Neural cell (in vitro differentiated cells): ENCODE results near the gene SLC23A1. TPM values are rescaled to one million over a fixed set of nuclear protein-coding genes. Genes with fewer than 3 reads are reported as not detected.

Source experiments
- H2AFZ ChIP-seq: fragments of 200-600, 300-800 bp; sonication (generic), shearing (Covaris generic); 2 replicates; pipeline ENCODE4 v1.6.0; 2014; ENCODE audit warnings: low read depth, mild to moderate bottlenecking, antibody characterized with exemption, low read length, moderate library complexity
- H3F3A ChIP-seq: fragments of 200-600 bp; shearing (Covaris generic); 2 replicates; pipeline ENCODE4 v1.6.1; 2016; ENCODE audit warnings: mild to moderate bottlenecking, moderate library complexity, mixed read lengths, antibody characterized with exemption, low read length; ENCODE audit not compliant: insufficient read depth, poor library complexity, severe bottlenecking
- H3K27ac ChIP-seq: fragments of 200-600, 300-800 bp; sonication (generic), shearing (Covaris generic); 2 replicates; pipeline ENCODE4 v1.5.1; 2014; ENCODE audit warnings: mild to moderate bottlenecking, low read length, moderate library complexity
- H3K27me3 ChIP-seq: fragments of 300-800, 200-600 bp; sonication (generic), shearing (Covaris generic); 2 replicates; pipeline ENCODE4 v1.6.0; 2014; ENCODE audit warnings: mild to moderate bottlenecking, low read depth, low read length, moderate library complexity; ENCODE audit not compliant: insufficient read depth
- H3K36me3 ChIP-seq: fragments of 300-800, 200-600 bp; sonication (generic), shearing (Covaris generic); 2 replicates; pipeline ENCODE4 v1.5.1; 2014; ENCODE audit warnings: mild to moderate bottlenecking, antibody characterized with exemption, low read length, moderate library complexity; ENCODE audit not compliant: insufficient read depth
- H3K4me2 ChIP-seq: fragments of 300-800, 200-600 bp; sonication (generic), shearing (Covaris generic); 2 replicates; pipeline ENCODE4 v1.6.0; 2014; ENCODE audit warnings: mild to moderate bottlenecking, low read length
- H3K4me3 ChIP-seq: fragments of 300-800, 200-600 bp; sonication (generic), shearing (Covaris generic); 2 replicates; pipeline ENCODE4 v1.5.1; 2014; ENCODE audit warnings: mild to moderate bottlenecking, low read length, moderate library complexity
- H3K79me2 ChIP-seq: fragments of 200-600 bp; shearing (Covaris generic); replicated peaks from 2 replicates; pipeline ENCODE4 v1.6.0; 2014; ENCODE audit warnings: mild to moderate bottlenecking, low read length, moderate library complexity; ENCODE audit not compliant: insufficient read depth
- H3K9ac ChIP-seq: fragments of 300-800, 200-600 bp; sonication (generic), shearing (Covaris generic); 2 replicates; pipeline ENCODE4 v1.6.1; 2016; ENCODE audit warnings: mild to moderate bottlenecking, low read length, mixed read lengths
- H3K9me2 ChIP-seq: fragments of 200-600 bp; shearing (Covaris generic); 2 replicates; pipeline ENCODE4 v1.6.1; 2016; ENCODE audit warnings: mild to moderate bottlenecking, low read length, mixed read lengths; ENCODE audit not compliant: insufficient read depth
- H3K9me3 ChIP-seq: fragments of 200-600, 300-800 bp; sonication (generic), shearing (Covaris generic); 2 replicates; pipeline ENCODE4 v1.6.1; 2016; ENCODE audit warnings: mild to moderate bottlenecking, mixed run types, low read length, moderate library complexity, mixed read lengths
- H4K20me1 ChIP-seq: fragments of 200-600 bp; shearing (Covaris generic); 2 replicates; pipeline ENCODE4 v1.6.1; 2016; ENCODE audit warnings: mild to moderate bottlenecking, mixed run types; ENCODE audit not compliant: insufficient read depth
- EP300 ChIP-seq: fragments of 450-650 bp; conservative IDR thresholded peaks from 2 replicates; pipeline ENCODE4 v1.6.1; 2014; ENCODE audit warnings: antibody characterized with exemption, mild to moderate bottlenecking, moderate library complexity; ENCODE audit not compliant: poor library complexity, severe bottlenecking
- EZH2 ChIP-seq: fragments of 200-600, 300-800 bp; shearing (Covaris generic), sonication (generic); IDR thresholded peaks from 2 replicates; pipeline ENCODE4 v1.6.1; 2014; ENCODE audit warnings: antibody characterized with exemption, low read length, borderline replicate concordance, mild to moderate bottlenecking; ENCODE audit not compliant: insufficient read depth, poor library complexity, severe bottlenecking
- MXI1 ChIP-seq: fragments of 450-650 bp; conservative IDR thresholded peaks from 2 replicates; pipeline ENCODE4 v1.6.1; 2014; ENCODE audit warnings: antibody characterized with exemption, mild to moderate bottlenecking; ENCODE audit not compliant: poor library complexity, severe bottlenecking
- POLR2AphosphoS5 ChIP-seq: IDR thresholded peaks from 2 replicates; pipeline ENCODE4 v1.6.1; 2012
- RAD21 ChIP-seq: fragments of 450-650 bp; conservative IDR thresholded peaks from 2 replicates; pipeline ENCODE4 v1.6.1; 2014; ENCODE audit warnings: antibody characterized with exemption, mild to moderate bottlenecking, moderate library complexity
- SMC3 ChIP-seq: fragments of 450-650 bp; conservative IDR thresholded peaks from 2 replicates; pipeline ENCODE4 v1.6.1; 2014; ENCODE audit warnings: antibody characterized with exemption, mild to moderate bottlenecking, moderate library complexity; ENCODE audit not compliant: poor library complexity
- TAF1 ChIP-seq: IDR thresholded peaks from 2 replicates; pipeline ENCODE4 v1.6.1; 2012; ENCODE audit warnings: low read depth
- polyA plus RNA-seq: library from polyadenylated mRNA; depleted of rRNA; stranded (reverse); fragments of >200 nt; gene quantifications from 2 replicates; pipeline ENCODE4 v1.2.3, GENCODE V29; 2014
- TF ChIP-seq, protein P1 (sequence below): IDR thresholded peaks from 2 replicates; pipeline ENCODE4 v1.6.1; 2012; ENCODE audit warnings: borderline replicate concordance
- TF ChIP-seq, protein P2 (sequence below): fragments of 450-650 bp; IDR thresholded peaks from 2 replicates; pipeline ENCODE4 v1.5.1; 2014; ENCODE audit warnings: antibody characterized with exemption, mild to moderate bottlenecking, moderate library complexity; ENCODE audit not compliant: poor library complexity, severe bottlenecking

SLC23A1 gene
- polyA plus RNA-seq, 1 donor from 2014 or later = not detected

- TF ChIP-seq POLR2AphosphoS5 (no peak), EZH2 (peak; percentile 54)
- Histone ChIP-seq H3K9me3 (no peaks in the 10 kb centered on the region), H3K27ac (no peak overlapping the region), H3K79me2 (no peaks in the 10 kb centered on the region), H2AFZ (no peak overlapping the region), H3K4me2 (no peak overlapping the region), H3K27me3 (peaks cover 50% of the 10 kb centered on the region), H3K9me2 (no peaks in the 10 kb centered on the region), H3K4me3 (no peak overlapping the region), H3K9ac (no peak overlapping the region), H3F3A (no peaks in the 10 kb centered on the region), H3K36me3 (no peaks in the 10 kb centered on the region), H4K20me1 (no peaks in the 10 kb centered on the region)
Observed at GRCh38 chr5:139391570-139392323, 8.7 kb upstream of the SLC23A1 start.

DNA sequence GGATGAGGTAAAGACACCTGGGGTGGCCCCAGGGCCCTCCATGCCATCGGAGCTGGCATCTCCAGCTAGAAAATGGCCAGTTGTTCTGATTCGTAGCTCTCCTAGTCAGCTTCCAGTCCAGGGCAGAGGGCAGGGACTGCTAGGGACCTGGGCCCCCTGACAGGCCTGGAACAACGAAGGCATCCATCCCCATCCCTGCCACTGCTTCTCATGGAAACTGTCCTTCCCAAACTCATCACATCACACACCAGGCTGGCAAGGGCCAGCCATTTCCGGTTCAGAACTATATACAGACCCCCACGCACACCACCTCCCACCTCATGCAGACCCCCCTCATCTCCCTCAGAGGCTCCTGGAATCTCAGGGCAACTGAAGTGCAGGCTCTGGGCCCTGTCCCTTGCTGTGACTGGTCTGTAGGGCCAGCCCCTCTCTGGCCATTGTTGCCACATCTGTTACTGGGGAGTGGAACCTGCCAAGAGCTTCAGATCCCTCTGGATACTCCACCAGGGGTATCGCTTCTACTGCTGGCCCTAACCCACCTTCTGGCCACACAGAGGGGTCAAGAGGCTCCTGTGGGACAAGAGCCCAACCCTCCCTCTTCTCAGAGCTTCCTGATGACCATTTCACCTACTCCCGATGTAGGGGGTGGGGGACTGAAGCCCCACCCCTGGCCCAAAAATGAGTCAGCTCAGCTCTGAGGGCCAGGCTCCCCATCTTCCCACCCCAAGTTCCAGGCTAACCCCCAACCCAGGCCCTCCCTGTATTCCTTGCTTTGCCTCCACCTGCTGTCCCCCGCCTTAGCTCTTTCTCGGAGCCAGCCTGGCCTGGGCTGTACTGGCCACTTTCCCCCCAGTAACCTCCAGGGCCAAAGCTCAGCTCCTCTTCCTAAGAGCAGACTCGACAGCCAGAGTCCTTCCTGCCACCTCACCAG, 7.8 kb upstream of the SLC23A1 start:
- no peak overlapping the region for H3K4me2 ChIP-seq
- H3K36me3 ChIP-seq = no peaks in the 10 kb centered on the region
- H3K9me2 ChIP-seq = no peaks in the 10 kb centered on the region
- H3K27me3 ChIP-seq = peaks cover 48% of the 10 kb centered on the region
- H4K20me1 ChIP-seq = no peaks in the 10 kb centered on the region
- H2AFZ ChIP-seq = no peak overlapping the region
- no peak overlapping the region for H3K4me3 ChIP-seq
- H3K9ac ChIP-seq = no peak overlapping the region
- no peaks in the 10 kb centered on the region for H3K79me2 ChIP-seq
- H3K9me3 ChIP-seq = no peaks in the 10 kb centered on the region
- no peaks in the 10 kb centered on the region for H3F3A ChIP-seq
- no peak overlapping the region for H3K27ac ChIP-seq
- TF ChIP-seq, protein P1, sequence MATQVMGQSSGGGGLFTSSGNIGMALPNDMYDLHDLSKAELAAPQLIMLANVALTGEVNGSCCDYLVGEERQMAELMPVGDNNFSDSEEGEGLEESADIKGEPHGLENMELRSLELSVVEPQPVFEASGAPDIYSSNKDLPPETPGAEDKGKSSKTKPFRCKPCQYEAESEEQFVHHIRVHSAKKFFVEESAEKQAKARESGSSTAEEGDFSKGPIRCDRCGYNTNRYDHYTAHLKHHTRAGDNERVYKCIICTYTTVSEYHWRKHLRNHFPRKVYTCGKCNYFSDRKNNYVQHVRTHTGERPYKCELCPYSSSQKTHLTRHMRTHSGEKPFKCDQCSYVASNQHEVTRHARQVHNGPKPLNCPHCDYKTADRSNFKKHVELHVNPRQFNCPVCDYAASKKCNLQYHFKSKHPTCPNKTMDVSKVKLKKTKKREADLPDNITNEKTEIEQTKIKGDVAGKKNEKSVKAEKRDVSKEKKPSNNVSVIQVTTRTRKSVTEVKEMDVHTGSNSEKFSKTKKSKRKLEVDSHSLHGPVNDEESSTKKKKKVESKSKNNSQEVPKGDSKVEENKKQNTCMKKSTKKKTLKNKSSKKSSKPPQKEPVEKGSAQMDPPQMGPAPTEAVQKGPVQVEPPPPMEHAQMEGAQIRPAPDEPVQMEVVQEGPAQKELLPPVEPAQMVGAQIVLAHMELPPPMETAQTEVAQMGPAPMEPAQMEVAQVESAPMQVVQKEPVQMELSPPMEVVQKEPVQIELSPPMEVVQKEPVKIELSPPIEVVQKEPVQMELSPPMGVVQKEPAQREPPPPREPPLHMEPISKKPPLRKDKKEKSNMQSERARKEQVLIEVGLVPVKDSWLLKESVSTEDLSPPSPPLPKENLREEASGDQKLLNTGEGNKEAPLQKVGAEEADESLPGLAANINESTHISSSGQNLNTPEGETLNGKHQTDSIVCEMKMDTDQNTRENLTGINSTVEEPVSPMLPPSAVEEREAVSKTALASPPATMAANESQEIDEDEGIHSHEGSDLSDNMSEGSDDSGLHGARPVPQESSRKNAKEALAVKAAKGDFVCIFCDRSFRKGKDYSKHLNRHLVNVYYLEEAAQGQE = no peak
- TF ChIP-seq RAD21 = no peak
- TF ChIP-seq EZH2 = no peak
- TF ChIP-seq EP300 = no peak
- TF ChIP-seq, protein P2, sequence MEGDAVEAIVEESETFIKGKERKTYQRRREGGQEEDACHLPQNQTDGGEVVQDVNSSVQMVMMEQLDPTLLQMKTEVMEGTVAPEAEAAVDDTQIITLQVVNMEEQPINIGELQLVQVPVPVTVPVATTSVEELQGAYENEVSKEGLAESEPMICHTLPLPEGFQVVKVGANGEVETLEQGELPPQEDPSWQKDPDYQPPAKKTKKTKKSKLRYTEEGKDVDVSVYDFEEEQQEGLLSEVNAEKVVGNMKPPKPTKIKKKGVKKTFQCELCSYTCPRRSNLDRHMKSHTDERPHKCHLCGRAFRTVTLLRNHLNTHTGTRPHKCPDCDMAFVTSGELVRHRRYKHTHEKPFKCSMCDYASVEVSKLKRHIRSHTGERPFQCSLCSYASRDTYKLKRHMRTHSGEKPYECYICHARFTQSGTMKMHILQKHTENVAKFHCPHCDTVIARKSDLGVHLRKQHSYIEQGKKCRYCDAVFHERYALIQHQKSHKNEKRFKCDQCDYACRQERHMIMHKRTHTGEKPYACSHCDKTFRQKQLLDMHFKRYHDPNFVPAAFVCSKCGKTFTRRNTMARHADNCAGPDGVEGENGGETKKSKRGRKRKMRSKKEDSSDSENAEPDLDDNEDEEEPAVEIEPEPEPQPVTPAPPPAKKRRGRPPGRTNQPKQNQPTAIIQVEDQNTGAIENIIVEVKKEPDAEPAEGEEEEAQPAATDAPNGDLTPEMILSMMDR = no peak
- TF ChIP-seq POLR2AphosphoS5 = no peak
- TF ChIP-seq SMC3 = no peak
- no peak for TF ChIP-seq MXI1
- TF ChIP-seq TAF1 = no peak
